GM13977 (cell line): ENCODE results near the gene RBM26.

Experiments
- DNase-seq: peaks from one replicate; pipeline ENCODE4 v3.0.0; 2012; ENCODE audit warnings: low spot score
- in situ Hi-C: fragments of 300-500 bp; cut with MboI; formaldehyde crosslinking; loops from one replicate; pipeline ENCODE4 v1.12.0; 2022; ENCODE audit warnings: low sequenced_read_pairs, low pct_unique_long_range_greater_than_20kb, mixed read lengths, inconsistent platforms; ENCODE audit not compliant: unreplicated experiment
- TF ChIP-seq, protein P1 (sequence below): IDR thresholded peaks from 2 replicates; pipeline ENCODE4 v1.5.1; 2012; ENCODE audit warnings: mild to moderate bottlenecking, control low read depth; ENCODE audit not compliant: insufficient read depth; ENCODE audit errors: extremely low read depth, missing control alignments

The RBM26 gene

DNA sequence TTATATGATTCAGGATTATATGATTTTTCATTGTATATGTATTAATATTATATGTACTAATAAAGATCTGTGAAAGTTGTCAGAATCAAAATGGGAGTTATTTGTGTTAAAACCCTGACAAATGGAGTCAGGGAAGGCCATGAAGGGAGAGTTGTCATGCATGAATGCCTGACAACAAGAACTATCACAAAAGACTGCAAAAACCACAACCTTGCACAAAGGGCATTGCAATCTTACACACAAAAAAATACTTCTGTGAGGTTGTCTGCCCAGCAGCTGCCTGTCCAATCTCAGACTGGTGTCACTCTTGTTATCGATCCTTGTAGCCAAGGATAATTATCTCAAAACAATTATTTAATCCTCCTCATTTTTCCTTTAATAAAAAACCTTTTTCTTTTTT is 21.2 kb upstream of the RBM26 start:
- TF ChIP-seq, protein P1, sequence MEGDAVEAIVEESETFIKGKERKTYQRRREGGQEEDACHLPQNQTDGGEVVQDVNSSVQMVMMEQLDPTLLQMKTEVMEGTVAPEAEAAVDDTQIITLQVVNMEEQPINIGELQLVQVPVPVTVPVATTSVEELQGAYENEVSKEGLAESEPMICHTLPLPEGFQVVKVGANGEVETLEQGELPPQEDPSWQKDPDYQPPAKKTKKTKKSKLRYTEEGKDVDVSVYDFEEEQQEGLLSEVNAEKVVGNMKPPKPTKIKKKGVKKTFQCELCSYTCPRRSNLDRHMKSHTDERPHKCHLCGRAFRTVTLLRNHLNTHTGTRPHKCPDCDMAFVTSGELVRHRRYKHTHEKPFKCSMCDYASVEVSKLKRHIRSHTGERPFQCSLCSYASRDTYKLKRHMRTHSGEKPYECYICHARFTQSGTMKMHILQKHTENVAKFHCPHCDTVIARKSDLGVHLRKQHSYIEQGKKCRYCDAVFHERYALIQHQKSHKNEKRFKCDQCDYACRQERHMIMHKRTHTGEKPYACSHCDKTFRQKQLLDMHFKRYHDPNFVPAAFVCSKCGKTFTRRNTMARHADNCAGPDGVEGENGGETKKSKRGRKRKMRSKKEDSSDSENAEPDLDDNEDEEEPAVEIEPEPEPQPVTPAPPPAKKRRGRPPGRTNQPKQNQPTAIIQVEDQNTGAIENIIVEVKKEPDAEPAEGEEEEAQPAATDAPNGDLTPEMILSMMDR: no peak
- no peak for DNase-seq
- in situ Hi-C loops: loop anchor here (5.0 kb wide), 1 partner anchor 110 kb away; no protein-coding TSS in a partner anchor

DNA sequence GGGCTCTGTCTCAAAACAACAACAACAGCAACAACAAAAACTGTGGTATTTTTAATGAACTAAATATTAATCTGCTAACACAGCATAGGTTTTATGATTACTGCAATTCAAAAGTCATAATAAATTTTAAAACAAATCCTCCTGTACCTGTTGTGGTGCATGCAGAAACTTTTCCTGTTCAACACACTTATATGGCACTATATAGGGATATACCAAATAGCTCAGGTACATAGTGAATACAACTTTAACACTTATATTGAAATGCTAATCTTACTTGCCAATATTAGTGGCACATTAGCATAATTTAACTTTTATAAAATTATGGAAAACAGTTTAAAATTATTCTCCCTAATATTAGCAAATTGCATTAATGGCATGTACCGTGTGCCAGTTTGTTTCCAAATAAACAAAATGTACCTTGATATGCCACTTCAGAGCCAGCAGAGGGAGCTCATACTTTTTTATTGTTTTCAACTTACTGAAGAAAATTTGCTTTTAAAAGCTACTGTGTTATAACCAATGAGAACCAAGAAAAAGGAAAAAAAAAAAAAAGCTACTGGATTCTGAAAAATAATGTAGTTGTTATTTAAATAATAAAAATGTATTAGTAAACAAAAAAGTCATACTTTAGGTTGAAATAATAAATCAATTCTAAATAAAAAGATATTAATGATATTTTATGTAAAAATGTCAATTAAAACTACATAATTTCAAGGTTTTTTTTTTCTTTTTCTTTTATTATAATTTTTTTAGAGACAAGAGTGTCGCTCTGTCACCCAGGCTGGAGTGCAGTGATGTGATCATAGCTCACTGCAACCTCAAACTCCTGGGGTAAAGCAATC is 18.0 kb upstream of the RBM26 start:
- in situ Hi-C loops: no loop called here
- TF ChIP-seq, protein P1: peak; percentile 67
- DNase-seq: peak; percentile 34

DNA sequence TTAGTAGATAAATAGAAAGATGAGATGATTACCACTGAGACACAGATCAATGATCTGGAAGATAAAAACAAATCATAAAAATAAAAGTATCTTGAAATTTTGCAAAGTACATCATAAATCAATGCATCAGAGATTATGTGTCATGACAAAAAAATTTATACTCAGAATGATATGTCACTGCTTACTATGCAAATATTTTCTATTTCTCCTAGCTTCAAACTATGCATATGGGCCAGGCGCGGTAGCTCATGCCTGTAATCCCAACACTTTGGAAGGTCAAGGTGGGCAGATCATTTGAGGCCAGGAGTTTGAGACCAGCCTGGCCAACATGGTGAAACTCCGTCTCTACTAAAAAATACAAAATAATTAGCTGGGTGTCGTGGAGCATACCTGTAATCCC is 17.3 kb upstream of the RBM26 start:
- TF ChIP-seq, protein P1: no peak
- no peak for DNase-seq
- in situ Hi-C loops: no loop called here

DNA sequence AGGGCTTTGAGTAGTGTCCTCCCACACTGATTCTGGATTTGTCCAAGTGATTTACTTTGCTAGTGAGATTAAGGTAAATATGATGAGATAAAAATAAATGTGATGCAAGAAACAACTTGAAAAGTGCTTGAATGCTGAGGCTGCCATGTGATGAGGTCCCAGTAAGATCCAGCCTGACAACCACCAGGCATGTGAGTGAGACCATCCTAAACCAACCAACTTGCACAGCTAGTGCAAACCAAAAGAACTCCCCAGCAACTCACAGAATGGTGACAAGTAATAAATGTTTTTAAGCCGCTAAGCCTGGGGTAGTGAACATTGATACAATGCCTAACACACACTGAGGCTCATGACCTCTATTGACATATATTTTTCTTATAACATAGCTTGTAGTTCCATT is 13.3 kb upstream of the RBM26 start:
- in situ Hi-C loops: no loop called here
- TF ChIP-seq, protein P1: no peak
- no peak for DNase-seq

DNA sequence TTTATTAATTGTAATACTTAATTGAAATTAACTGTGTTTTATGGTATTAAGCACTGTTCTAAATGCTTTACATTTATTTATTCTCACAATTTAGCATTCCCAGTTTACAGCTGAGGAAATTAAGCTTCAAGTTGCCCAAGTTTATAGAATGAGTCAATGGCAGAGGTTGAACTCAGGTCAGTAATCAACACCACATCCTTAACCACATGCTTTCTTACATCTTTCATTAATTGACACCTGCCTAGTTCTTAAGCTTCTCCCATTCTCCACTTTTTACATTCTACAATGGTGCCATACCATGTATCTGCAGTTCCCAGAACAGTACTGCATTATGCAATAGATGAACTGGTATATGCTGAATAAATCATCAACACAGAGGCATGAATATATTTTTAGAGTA is 11.7 kb upstream of the RBM26 start:
- in situ Hi-C loops: no loop called here
- TF ChIP-seq, protein P1: no peak
- no peak for DNase-seq

DNA sequence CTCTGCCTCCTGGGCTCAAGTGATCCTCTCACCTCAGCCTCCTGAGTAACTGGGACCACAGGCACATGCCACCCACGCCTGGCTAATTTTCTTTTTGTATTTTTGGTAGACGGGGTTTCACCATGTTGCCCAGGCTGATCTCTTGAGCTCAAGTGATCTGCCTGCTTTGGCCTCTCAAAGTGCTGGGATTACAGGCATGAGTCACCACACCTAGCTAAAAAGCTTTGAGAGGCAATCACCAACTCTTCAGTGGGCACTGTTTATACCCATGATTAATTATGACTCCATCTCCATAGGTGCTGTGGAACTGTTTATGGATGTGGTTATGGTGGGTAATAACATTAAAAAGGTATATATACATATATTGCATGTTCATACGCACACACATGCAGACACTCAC is 7.5 kb upstream of the RBM26 start:
- TF ChIP-seq, protein P1: no peak
- in situ Hi-C loops: no loop called here
- no peak for DNase-seq
